Activated CD4-positive, alpha-beta T cell treated with anti-CD3 and anti-CD28 coated beads for 36 hours (primary cell): ENCODE results near the gene FBXO48. TPM values are rescaled to one million over a fixed set of nuclear protein-coding genes. Genes with fewer than 3 reads are reported as not detected.
A peak's percentile ranks its signal among the peaks of the same experiment; 100 is the strongest.
"Not testable (repeated sequence)": the region's sequence is repeated elsewhere in the genome, so short reads cannot be mapped to it uniquely, and the experiment has no call there.

Experiments used
- ATAC-seq: fragments of 200-7000 bp; cut with Tn5 transposase; one replicate; pipeline ENCODE4 v1.10.0; 2021; ENCODE audit warnings: mild to moderate bottlenecking, moderate library complexity
- CTCF ChIA-PET: fragments of 350-600 bp; sonication (Branson Sonifier 250); formaldehyde crosslinking; loops from one replicate; lab custom pipeline; 2021; ENCODE audit warnings: antibody characterized with exemption; lab: Charles Lee
- POLR2A ChIA-PET: fragments of 350-600 bp; sonication (Branson Sonifier 250); formaldehyde crosslinking; loops from one replicate; lab custom pipeline; 2021; ENCODE audit warnings: antibody characterized with exemption, inconsistent platforms; lab: Charles Lee
- DNase-seq: peaks from one replicate; pipeline ENCODE4 v3.0.0-alpha.2; 2020
- H3K27ac Mint-ChIP-seq: one replicate; pipeline ENCODE4 v1.8.0; 2021; ENCODE audit warnings: mixed read lengths
- H3K27me3 Mint-ChIP-seq: one replicate; pipeline ENCODE4 v1.8.0; 2021; ENCODE audit warnings: mixed read lengths
- H3K36me3 Mint-ChIP-seq: one replicate; pipeline ENCODE4 v1.8.0; 2021; ENCODE audit warnings: low read depth, mixed read lengths
- H3K4me1 Mint-ChIP-seq: one replicate; pipeline ENCODE4 v1.8.0; 2021; ENCODE audit warnings: mixed read lengths
- H3K4me3 Mint-ChIP-seq: one replicate; pipeline ENCODE4 v1.8.0; 2021; ENCODE audit warnings: mild to moderate bottlenecking, moderate library complexity, mixed read lengths
- H3K9me3 Mint-ChIP-seq: one replicate; pipeline ENCODE4 v1.8.0; 2021; ENCODE audit warnings: low read depth, mixed read lengths
- intact Hi-C, 2 experiments: fragments of 100-400 bp; cut with DNase I in 1 of 2; cut with micrococcal nuclease in 1 of 2; formaldehyde crosslinking; loops; one replicate each; pipeline versions ENCODE4 v1.14.2 to v1.15.1; 2022 to 2024; cut with DNase I, micrococcal nuclease
- total RNA-seq, 2 experiments: library from RNA; stranded (reverse); gene quantifications; one replicate each; pipeline ENCODE4 v1.2.3, GENCODE V29; 2021

FBXO48 gene
- total RNA-seq, 2 experiments from 2014 or later: 2.0 to 2.4 TPM

DNA sequence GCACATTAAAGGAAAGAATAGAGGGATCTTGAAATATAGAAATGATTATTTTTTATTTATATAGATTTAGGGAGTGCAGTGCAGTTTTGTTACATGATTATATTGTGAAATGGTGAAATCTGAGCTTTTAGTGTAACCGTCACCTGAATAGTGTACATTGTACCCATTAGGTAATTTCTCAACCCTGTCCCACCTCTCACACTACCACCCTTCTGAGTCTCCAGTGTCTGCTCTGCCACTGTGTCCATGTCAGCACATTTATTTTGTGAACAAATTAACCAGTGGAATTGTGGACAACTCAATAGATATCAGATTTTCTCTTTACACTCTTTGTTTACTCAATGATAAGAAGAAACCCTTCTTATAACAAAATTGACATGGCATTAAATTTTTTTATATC lies 24.5 kb upstream of the FBXO48 start:
- Mint-ChIP-seq H3K9me3 (peaks cover 2% of the 10 kb centered on the region), H3K4me3 (no peak overlapping the region), H3K4me1 (peaks cover 3% of the 10 kb centered on the region), H3K27ac (no peak overlapping the region), H3K27me3 (no peaks in the 10 kb centered on the region), H3K36me3 (peaks cover 7% of the 10 kb centered on the region)
- intact Hi-C loops: no loop called here
- ChIA-PET CTCF (no interaction called here), POLR2A (no interaction called here)
- no peak for ATAC-seq
- no peak for DNase-seq

DNA sequence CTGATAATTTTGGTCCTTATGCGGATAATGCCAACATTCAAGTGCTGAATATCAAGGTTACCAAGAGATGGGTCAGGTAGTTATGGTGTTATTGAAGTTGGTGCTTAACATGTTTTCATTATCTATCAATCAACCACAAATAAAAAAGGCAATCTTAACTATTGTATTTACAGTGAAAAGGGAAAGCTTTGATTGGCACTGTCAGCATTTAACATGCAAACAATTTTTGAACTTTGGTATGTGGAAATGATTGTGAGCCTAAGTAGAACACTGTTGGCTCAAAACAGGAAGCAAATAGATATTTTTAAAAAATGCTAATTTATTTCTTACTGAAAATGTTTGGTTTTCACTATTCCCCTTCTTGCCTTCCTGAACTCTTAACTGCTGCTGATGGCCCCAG lies 22.2 kb upstream of the FBXO48 start:
- ChIA-PET CTCF (interaction anchor here (1.0 to 3.0 kb wide), 4 partner anchors 106 to 436 kb away, joined by 3 to 16 read pairs (median 9); no protein-coding TSS in a partner anchor), POLR2A (no interaction called here)
- Mint-ChIP-seq H3K4me1 (peaks cover 3% of the 10 kb centered on the region), H3K9me3 (no peaks in the 10 kb centered on the region), H3K27me3 (no peaks in the 10 kb centered on the region), H3K27ac (no peak overlapping the region), H3K36me3 (no peaks in the 10 kb centered on the region), H3K4me3 (no peak overlapping the region)
- DNase-seq (no peak), ATAC-seq (no peak)
- intact Hi-C loops: loop anchor here (2.0 to 5.0 kb wide), 4 partner anchors 24 to 438 kb away; no protein-coding TSS in a partner anchor

GRCh38 chr2:68488605-68489004 lies 21.5 kb upstream of the FBXO48 start:
- H3K4me1 Mint-ChIP-seq, H3K9me3 Mint-ChIP-seq, H3K27me3 Mint-ChIP-seq, H3K36me3 Mint-ChIP-seq, H3K4me3 Mint-ChIP-seq, ATAC-seq, H3K27ac Mint-ChIP-seq, POLR2A ChIA-PET, DNase-seq: not testable (repeated sequence)
- intact Hi-C loops: loop anchor here (2.0 to 5.0 kb wide), 4 partner anchors 24 to 439 kb away; no protein-coding TSS in a partner anchor
- CTCF ChIA-PET: interaction anchor here (1.0 to 3.0 kb wide), 11 partner anchors 9 to 437 kb away, joined by 3 to 37 read pairs (median 6); partner anchors contain the start of genes APLF and FBXO48

GRCh38 chr2:68487773-68488355 lies 20.8 kb upstream of the FBXO48 start:
- DNase-seq: no peak
- ChIA-PET CTCF (interaction anchor here (0.7 to 3.0 kb wide), 24 partner anchors 8 to 481 kb away, joined by 3 to 37 read pairs (median 4); partner anchors contain the start of genes APLF, FBXO48 and PROKR1), POLR2A (no interaction called here)
- Mint-ChIP-seq H3K36me3 (no peaks in the 10 kb centered on the region), H3K9me3 (no peaks in the 10 kb centered on the region), H3K4me3 (no peak overlapping the region), H3K27me3 (no peaks in the 10 kb centered on the region), H3K27ac (no peak overlapping the region), H3K4me1 (peaks cover 3% of the 10 kb centered on the region)
- intact Hi-C loops: loop anchor here (2.0 to 5.0 kb wide), 5 partner anchors 25 to 439 kb away; no protein-coding TSS in a partner anchor
- no peak for ATAC-seq

- no peak overlapping the region for H3K27ac Mint-ChIP-seq
- H3K27me3 Mint-ChIP-seq: no peaks in the 10 kb centered on the region
- intact Hi-C loops: no loop called here
- CTCF ChIA-PET: interaction anchor here (1.5 kb wide), 1 partner anchor 19 kb away, joined by 7 read pairs; no protein-coding TSS in a partner anchor
- no peaks in the 10 kb centered on the region for H3K9me3 Mint-ChIP-seq
- POLR2A ChIA-PET: no interaction called here
- peaks cover 2% of the 10 kb centered on the region for H3K4me1 Mint-ChIP-seq
- DNase-seq (no peak), ATAC-seq (no peak)
- no peak overlapping the region for H3K4me3 Mint-ChIP-seq
- no peaks in the 10 kb centered on the region for H3K36me3 Mint-ChIP-seq
These were observed 15.9 kb upstream of the FBXO48 start for GRCh38 chr2:68483011-68483410.

- DNase-seq: no peak
- ChIA-PET POLR2A (no interaction called here), CTCF (interaction anchor here (1.5 to 2.0 kb wide), 2 partner anchors 19 to 113 kb away, joined by 7 to 9 read pairs; no protein-coding TSS in a partner anchor)
- no peak for ATAC-seq
- no peaks in the 10 kb centered on the region for H3K27me3 Mint-ChIP-seq
- no peak overlapping the region for H3K4me3 Mint-ChIP-seq
- no peaks in the 10 kb centered on the region for H3K9me3 Mint-ChIP-seq
- intact Hi-C loops: no loop called here
- no peaks in the 10 kb centered on the region for H3K36me3 Mint-ChIP-seq
- no peaks in the 10 kb centered on the region for H3K4me1 Mint-ChIP-seq
- H3K27ac Mint-ChIP-seq: no peak overlapping the region
These were observed 15.3 kb upstream of the FBXO48 start for GRCh38 chr2:68482296-68482820.

DNA sequence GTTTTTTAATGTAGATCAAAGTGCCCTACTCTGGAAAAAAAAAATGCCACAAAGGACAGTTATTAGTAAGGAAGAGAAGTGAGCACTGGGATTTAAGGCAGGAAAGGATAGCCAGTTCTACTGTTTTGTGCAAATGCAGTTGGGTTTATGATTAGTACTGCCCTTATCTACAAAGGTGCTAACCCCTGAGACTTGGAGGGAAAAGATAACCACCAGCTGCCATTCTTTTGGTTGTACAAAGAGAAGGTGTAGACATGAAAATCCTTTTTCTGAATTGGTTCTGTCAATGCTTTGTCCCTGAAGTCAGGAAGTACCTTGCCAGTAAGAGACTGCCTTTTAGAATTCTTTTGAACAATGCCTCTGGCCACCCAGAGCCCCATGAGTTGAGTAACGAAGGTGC lies 11.6 kb upstream of the FBXO48 start:
- no peaks in the 10 kb centered on the region for H3K36me3 Mint-ChIP-seq
- H3K4me1 Mint-ChIP-seq: no peaks in the 10 kb centered on the region
- H3K27me3 Mint-ChIP-seq: no peaks in the 10 kb centered on the region
- H3K4me3 Mint-ChIP-seq: no peak overlapping the region
- ChIA-PET CTCF (interaction anchor here (0.6 to 1.6 kb wide), 3 partner anchors 9 to 61 kb away, joined by 3 to 6 read pairs (median 3); no protein-coding TSS in a partner anchor), POLR2A (no interaction called here)
- DNase-seq (no peak), ATAC-seq (no peak)
- no peaks in the 10 kb centered on the region for H3K9me3 Mint-ChIP-seq
- H3K27ac Mint-ChIP-seq: no peak overlapping the region
- intact Hi-C loops: no loop called here

DNA sequence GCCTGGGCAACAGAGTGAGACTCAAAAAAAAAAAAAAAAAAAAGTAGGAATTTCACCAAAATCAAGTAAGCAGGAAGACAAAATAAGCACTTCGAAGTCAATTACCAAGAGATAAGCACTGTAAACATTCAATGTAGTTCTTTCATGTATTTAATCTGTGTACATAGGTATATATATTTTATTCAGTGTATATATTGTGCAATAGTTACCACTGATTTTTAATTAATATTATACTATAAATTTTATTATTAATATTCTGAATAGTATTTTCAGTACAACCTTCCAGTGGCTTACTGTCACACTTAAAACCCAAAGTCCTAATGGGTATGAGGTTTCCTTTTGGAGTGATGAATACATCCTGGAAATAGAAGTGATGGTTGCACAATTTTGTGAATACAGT lies 9.4 kb upstream of the FBXO48 start:
- CTCF ChIA-PET: interaction anchor here (1.6 kb wide), 1 partner anchor 11 kb away, joined by 5 read pairs; no protein-coding TSS in a partner anchor
- ATAC-seq: no peak
- H3K9me3 Mint-ChIP-seq: no peaks in the 10 kb centered on the region

DNA sequence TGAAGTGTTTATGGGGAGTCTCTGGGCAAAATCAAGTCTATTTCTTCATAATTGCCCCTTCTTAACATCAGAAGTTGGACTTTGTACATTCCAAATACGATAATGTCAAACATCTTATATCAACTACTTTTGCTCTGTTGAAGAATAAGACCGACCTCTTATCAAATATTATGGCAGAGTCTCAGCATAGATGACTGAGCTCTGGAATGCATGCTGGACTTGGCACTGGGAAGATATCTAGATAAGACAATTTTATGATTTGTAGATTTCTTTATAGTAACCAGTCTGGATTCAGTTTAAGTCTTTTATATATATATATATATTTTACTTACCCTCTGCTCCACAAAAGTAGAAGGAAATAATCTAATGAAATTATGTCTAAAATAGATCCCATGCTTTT lies 8.5 kb upstream of the FBXO48 start:
- Mint-ChIP-seq H3K27me3 (no peaks in the 10 kb centered on the region), H3K4me3 (no peak overlapping the region), H3K36me3 (no peaks in the 10 kb centered on the region), H3K4me1 (peaks cover 9% of the 10 kb centered on the region), H3K9me3 (no peaks in the 10 kb centered on the region), H3K27ac (no peak overlapping the region)
- ChIA-PET CTCF (interaction anchor here (1.4 to 1.7 kb wide), 2 partner anchors 10 to 12 kb away, joined by 3 to 8 read pairs; no protein-coding TSS in a partner anchor), POLR2A (no interaction called here)
- DNase-seq: no peak
- intact Hi-C loops: no loop called here
- ATAC-seq: no peak

More for the DNA sequence above, 9.4 kb upstream of the FBXO48 start:
- Mint-ChIP-seq H3K4me1 (peaks cover 9% of the 10 kb centered on the region), H3K27me3 (no peaks in the 10 kb centered on the region), H3K27ac (no peak overlapping the region), H3K4me3 (no peak overlapping the region), H3K36me3 (no peaks in the 10 kb centered on the region)
- intact Hi-C loops: no loop called here
- no peak for DNase-seq
- POLR2A ChIA-PET: no interaction called here

GRCh38 chr2:68475110-68475509 lies 8.0 kb upstream of the FBXO48 start:
- POLR2A ChIA-PET: no interaction called here
- CTCF ChIA-PET: interaction anchor here (1.4 to 1.7 kb wide), 2 partner anchors 9 to 12 kb away, joined by 3 to 8 read pairs; no protein-coding TSS in a partner anchor
- H3K36me3 Mint-ChIP-seq: no peaks in the 10 kb centered on the region
- H3K4me3 Mint-ChIP-seq: no peak overlapping the region
- intact Hi-C loops: no loop called here
- no peaks in the 10 kb centered on the region for H3K9me3 Mint-ChIP-seq
- no peaks in the 10 kb centered on the region for H3K27me3 Mint-ChIP-seq
- ATAC-seq (no peak), DNase-seq (no peak)
- H3K4me1 Mint-ChIP-seq: peaks cover 10% of the 10 kb centered on the region
- H3K27ac Mint-ChIP-seq: no peak overlapping the region

DNA sequence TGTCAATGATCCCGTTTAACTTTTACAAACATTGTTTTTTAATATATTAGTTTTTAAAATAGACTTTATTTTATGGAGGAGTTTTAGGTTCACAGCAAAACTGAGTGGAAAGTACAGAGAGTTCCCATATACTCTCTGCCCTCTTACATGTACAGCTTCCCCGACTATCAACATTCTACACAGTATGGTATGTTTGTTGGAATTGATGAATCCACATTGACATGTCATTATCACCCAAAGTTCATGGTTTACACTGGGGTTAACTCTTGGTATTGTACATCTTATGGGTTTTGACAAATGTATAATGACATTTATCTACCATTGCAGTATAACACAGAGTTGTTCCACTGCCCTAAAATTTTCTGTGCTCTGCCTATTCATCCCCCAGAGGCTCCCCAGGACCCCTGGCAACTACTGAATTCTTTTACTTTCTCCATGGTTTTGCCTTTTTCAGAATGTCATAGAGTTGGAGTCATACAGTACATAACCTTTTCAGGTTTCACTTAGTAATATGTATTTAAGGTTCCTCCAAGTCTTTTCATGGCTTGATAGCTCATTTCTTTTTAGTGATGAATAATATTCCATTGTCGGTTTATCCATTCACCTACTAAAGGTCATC lies 5.8 kb upstream of the FBXO48 start:
- Mint-ChIP-seq H3K4me1 (peaks cover 28% of the 10 kb centered on the region), H3K9me3 (no peaks in the 10 kb centered on the region), H3K27ac (no peak overlapping the region), H3K27me3 (no peaks in the 10 kb centered on the region), H3K36me3 (no peaks in the 10 kb centered on the region), H3K4me3 (no peak overlapping the region)
- ChIA-PET POLR2A (no interaction called here), CTCF (interaction anchor here (1.2 to 2.1 kb wide), 3 partner anchors 9 to 279 kb away, joined by 3 to 6 read pairs (median 5); no protein-coding TSS in a partner anchor)
- intact Hi-C loops: no loop called here
- ATAC-seq: peak; percentile 55
- no peak for DNase-seq
